GM12874 (cell line): ENCODE results near the gene DDX51.

ENCODE experiments used
- TF ChIP-seq, protein P1 (sequence below): IDR thresholded peaks from 2 replicates; pipeline ENCODE4 v1.5.1; 2011; ENCODE audit warnings: low read depth, mild to moderate bottlenecking, control low read depth, low read length, moderate library complexity; ENCODE audit not compliant: insufficient read depth

Gene DDX51

DNA sequence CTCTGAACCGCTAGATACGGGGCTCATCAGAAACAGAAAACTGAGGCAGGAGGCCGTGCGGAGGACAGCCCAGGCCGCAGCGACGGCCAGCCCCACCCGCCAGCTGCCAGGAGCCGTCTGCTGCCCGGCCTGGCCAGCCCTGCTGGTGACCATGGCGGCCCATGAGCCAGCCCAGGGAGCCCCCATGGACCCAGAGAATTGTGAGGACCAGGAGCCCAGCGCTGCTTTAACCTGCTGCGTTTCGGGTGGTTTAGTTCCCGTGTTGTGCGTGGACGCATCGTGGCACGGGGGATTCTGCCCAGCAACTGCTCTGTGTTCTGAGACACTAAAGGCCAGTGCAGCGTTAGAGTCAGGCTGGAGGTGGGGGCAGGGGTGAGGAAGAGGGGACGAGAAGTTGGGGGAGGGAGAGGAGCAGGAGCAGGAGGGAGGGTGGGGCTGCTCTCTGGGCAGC is 44.4 kb upstream of the DDX51 start:
- TF ChIP-seq, protein P1, sequence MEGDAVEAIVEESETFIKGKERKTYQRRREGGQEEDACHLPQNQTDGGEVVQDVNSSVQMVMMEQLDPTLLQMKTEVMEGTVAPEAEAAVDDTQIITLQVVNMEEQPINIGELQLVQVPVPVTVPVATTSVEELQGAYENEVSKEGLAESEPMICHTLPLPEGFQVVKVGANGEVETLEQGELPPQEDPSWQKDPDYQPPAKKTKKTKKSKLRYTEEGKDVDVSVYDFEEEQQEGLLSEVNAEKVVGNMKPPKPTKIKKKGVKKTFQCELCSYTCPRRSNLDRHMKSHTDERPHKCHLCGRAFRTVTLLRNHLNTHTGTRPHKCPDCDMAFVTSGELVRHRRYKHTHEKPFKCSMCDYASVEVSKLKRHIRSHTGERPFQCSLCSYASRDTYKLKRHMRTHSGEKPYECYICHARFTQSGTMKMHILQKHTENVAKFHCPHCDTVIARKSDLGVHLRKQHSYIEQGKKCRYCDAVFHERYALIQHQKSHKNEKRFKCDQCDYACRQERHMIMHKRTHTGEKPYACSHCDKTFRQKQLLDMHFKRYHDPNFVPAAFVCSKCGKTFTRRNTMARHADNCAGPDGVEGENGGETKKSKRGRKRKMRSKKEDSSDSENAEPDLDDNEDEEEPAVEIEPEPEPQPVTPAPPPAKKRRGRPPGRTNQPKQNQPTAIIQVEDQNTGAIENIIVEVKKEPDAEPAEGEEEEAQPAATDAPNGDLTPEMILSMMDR, result no peak

DNA sequence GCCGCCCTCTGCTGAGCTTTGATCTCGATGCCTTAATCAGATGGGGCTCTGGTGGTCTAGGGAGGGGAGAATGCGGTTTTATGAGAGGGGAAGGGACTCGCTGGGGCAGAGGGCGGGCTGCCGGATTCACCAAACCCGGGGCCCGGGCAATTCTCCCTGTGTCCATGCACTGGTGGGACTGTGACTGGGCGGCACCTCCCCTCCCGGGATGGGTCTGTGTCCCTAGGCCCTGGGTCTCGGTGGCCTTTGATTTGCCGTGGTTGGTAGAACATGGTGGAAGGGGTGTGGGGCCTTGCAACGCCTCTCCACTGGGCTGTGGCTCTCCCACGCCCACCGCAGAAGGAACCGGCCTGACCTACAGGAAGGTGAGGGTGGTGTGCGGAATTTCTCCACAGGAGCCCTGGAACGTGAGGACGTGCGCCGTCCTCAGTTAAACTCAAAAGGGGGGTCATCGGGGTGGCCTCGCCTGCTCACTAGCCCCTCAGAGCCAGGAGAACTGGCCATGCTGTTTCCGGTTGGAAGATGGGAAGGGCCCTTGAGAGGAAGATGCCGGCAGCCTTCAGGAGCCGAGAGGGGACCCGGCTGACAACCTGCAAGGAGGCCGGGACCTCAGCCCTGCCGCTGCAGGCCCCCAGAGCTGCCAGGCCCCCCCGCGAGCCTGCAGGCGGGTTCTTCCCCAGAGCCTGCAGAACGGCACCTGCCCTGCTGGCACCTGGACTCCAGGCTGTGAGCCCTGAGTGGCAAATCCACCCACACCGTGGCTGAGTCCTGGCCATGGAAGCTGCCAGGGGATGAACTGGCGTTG is 43.7 kb upstream of the DDX51 start:
- TF ChIP-seq, protein P1, result no peak

DNA sequence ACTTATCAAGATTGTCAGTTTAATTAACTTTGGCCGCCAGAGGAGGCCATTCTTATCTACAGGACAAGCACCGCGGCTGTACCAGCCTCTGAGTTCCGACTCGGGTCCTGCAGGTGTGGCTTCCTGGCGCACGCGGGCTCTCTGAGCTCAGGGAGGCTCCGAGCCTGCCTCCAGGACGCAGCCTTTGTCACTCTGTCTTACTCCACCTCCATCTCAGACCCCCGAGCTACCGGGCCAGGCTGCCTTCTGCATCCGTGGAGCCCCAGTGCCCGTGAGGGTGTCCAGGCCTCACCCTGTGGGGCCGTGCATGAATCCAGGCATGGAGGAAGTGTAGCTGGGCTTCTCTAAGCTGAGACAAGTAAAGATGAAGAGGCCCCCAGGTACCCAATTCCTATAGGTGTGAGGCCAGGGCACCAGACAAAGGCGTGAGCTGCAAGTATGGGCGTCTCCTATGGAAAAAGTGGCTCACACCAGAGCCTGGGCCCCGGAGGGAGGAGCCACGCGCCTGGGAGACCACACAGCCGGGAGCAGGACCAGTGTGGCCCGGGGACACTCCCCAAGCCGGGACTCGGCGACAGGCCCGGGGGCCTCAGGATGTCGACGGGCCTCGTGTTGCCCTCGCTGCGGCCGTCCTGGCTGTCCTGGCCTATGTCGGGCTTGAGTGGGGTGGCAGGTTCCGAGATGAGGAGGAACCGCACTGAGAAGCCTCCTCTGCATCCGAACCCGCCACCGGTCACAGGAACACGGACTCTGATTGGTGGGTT is 42.9 kb upstream of the DDX51 start:
- TF ChIP-seq, protein P1, result no peak

DNA sequence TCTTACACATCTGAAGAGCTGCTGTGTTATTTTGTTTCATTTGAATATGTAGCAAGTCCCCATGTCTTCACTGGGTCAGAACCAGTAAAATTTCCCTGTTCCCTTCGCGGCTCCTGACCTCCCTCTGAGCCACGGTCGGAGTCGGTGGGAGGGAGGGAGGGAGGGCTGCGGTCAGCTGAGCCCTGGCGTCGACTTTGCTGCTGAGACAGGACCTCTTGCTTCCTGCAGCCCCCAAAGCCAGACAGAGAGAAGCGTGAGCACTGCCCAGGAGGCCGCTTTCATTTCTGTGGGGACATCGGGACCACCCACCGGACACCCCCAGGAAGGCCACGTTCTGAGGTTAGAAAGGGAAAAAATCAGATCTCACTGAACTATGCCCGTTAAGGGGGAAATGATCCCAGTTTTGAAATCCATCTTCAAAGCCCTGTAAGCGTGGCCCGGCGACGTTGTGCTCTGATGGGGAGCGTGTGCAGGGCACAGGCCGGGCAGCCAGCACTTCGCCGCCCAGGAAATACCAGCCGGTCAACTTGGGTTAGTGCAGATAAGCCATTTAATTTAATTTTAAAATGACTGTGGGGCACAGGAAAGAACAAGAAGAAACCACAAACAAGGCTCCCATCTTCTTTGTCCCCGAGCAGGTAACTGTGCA is 42.2 kb upstream of the DDX51 start:
- TF ChIP-seq, protein P1, result no peak

DNA sequence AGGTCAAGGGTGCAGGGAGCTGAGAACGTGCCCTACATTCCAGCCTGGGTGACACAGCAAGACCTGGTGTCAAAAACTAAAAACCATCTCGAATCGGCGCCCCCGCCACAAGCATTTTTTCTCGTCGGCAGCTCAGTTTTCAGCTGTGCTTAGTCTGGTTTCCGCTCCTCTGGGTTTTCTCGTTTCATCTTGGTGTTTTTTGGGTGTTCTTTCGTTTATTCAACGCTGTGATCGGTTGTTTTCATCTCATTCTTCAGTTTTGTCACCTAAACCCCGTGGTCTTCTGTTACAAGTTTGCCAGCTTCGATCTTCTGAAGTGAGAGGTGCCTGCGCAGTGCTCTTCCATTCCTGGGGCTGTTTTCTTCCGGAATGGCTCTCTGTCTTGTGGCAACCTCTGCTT is 41.6 kb upstream of the DDX51 start:
- TF ChIP-seq, protein P1, result no peak

DNA sequence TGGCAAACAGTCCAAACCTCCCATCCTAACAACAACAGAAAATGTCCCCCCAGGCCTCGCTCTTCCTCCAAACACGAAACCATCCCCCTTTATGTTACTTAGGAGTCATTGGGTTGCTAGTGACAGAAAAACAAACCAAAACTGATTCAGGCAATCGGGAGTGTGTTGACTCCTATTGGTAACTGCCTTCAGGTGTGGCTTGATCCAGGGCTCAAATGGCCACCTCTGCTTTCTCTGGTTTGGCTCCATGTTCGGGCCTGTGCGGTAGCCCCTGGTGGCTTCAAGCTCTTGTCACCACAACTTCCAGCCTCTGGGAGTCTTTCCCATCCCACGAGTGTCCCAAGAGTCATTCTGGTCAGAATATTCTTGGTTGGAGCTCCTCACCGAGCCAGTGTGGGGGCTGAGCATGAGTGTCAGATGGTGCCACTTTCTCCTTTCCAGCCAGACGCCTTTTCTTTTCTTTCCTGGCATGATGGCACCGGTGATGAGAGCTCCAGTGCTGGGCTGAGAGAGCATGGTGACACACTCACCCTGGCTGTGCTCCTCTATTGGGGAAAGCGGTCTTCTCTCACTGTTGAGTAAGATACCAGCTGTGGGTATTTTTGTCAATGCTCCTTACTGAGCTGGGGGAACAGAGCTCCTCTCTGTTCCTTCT is 38.7 kb upstream of the DDX51 start:
- TF ChIP-seq, protein P1, result no peak
